ENCODE data around the gene SSMEM1. TPM values are rescaled to one million over a fixed set of nuclear protein-coding genes. Genes with fewer than 3 reads are reported as not detected.

Gene SSMEM1
- total RNA-seq, result not detected in 2 replicates

GRCh38 chr7:130207642-130208041 is at the start of gene SSMEM1:
TSS of gene SSMEM1 (plus strand) at chr7:130207860. CDS start at chr7:130207911, 51 bp downstream.

GRCh38 chr7:130205084-130205947 is 2.3 kb upstream of the SSMEM1 start, which contains the start of gene TMEM209:
TSS of gene TMEM209 (minus strand) at chr7:130205406. CDS start at chr7:130205375, 31 bp downstream.

Other genes starting within 250 kb of the SSMEM1 start
- 11.0 and 13.1 TPM in 2 replicates for gene ZC3HC1, start 156.5 kb upstream of the SSMEM1 start, total RNA-seq
- 24.8 and 28.0 TPM in 2 replicates for gene KLHDC10, start 137.3 kb upstream of the SSMEM1 start, total RNA-seq
- gene TMEM209, start 2.5 kb upstream of the SSMEM1 start, total RNA-seq, result 7.8 and 8.9 TPM in 2 replicates
- gene CPA2, start 59.0 kb downstream of the SSMEM1 start, total RNA-seq, result not detected in 2 replicates
- 0.92 and 1.6 TPM in 2 replicates for gene CPA4, start 85.3 kb downstream of the SSMEM1 start, total RNA-seq
- not detected in 2 replicates for gene CPA5, start 137.0 kb downstream of the SSMEM1 start, total RNA-seq
- not detected in 2 replicates for gene CPA1, start 172.6 kb downstream of the SSMEM1 start, total RNA-seq
- 7.0 and 8.0 TPM in 2 replicates for gene CEP41, start 233.2 kb downstream of the SSMEM1 start, total RNA-seq

Data from aortic smooth muscle cell (primary cell).